Measurements from ENCODE around the gene PCGF3.

DNA sequence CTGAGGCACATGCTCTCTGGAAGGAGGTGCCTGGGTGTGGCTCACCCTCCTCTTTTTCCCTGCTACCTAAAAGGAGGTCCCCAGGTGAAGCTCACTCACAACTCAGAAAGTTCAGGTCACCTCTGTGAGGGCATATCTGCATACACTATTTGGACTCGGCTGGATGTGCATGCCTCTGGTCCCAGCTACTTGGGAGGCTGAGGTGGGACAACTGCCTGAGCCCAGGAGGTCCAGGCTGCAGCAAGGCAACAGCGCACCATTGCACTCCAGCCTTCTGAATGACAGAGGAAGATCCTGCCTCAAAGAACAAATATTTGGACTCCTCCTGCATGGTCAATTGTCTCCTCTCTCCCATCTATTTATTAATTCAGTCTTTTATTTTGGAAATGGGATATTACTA is 73.9 kb downstream of the PCGF3 start:
- TF ChIP-seq EZH2 (IDR thresholded peaks at IDR 0.05; ENCODE audit: borderline replicate concordance, control insufficient read depth, low read depth, low read length) (no peak), POLR2A (IDR thresholded peaks at IDR 0.05; ENCODE audit: low read depth, low read length) (peak; percentile 52; the same call in 1 of the 2 replicates), GABPA (IDR thresholded peaks at IDR 0.05; ENCODE audit: low read depth) (no peak), POLR2AphosphoS5 (IDR thresholded peaks at IDR 0.05; ENCODE audit: low read length) (no peak), ZNF24 (IDR thresholded peaks at IDR 0.05) (no peak), PML (IDR thresholded peaks at IDR 0.05; ENCODE audit: low read length) (no peak), JUND (IDR thresholded peaks at IDR 0.05; ENCODE audit: low read depth, low read length) (no peak), TARDBP (IDR thresholded peaks at IDR 0.05; ENCODE audit: borderline replicate concordance) (no peak), CBX3 (IDR thresholded peaks at IDR 0.05; ENCODE audit: borderline replicate concordance, low read depth) (no peak), MEF2A (IDR thresholded peaks at IDR 0.05; ENCODE audit: insufficient read depth, low read depth, low read length) (no peak)
- TF ChIP-seq, protein P1, sequence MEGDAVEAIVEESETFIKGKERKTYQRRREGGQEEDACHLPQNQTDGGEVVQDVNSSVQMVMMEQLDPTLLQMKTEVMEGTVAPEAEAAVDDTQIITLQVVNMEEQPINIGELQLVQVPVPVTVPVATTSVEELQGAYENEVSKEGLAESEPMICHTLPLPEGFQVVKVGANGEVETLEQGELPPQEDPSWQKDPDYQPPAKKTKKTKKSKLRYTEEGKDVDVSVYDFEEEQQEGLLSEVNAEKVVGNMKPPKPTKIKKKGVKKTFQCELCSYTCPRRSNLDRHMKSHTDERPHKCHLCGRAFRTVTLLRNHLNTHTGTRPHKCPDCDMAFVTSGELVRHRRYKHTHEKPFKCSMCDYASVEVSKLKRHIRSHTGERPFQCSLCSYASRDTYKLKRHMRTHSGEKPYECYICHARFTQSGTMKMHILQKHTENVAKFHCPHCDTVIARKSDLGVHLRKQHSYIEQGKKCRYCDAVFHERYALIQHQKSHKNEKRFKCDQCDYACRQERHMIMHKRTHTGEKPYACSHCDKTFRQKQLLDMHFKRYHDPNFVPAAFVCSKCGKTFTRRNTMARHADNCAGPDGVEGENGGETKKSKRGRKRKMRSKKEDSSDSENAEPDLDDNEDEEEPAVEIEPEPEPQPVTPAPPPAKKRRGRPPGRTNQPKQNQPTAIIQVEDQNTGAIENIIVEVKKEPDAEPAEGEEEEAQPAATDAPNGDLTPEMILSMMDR (IDR thresholded peaks at IDR 0.05 in 2 of 3, conservative IDR thresholded peaks at IDR 0.05 in 1 of 3; ENCODE audit: control insufficient read depth in 2 of 3, extremely low read depth in 1 of 3, insufficient read depth in 1 of 3, low read depth in 3 of 3, low read length in 3 of 3) = no peak

Data from GM12878 (cell line).